GM18868 (cell line): ENCODE measurements around the gene ABHD16B.

Experiments used
- ATAC-seq: cut with Tn5 transposase; IDR thresholded peaks from one replicate; pipeline ENCODE4 v1.9.1; 2021; ENCODE audit warnings: mild to moderate bottlenecking, moderate library complexity; ENCODE audit not compliant: unreplicated experiment

Gene ABHD16B

GRCh38 chr20:63861365-63861934, at the start of gene ABHD16B:
Gene ABHD16B (plus strand): TSS chr20:63861498. CDS start chr20:63861541, 43 bp downstream.
- ATAC-seq = no peak

- no peak for ATAC-seq
Observed at GRCh38 chr20:63814891-63815614, 46.2 kb upstream of the ABHD16B start.

- ATAC-seq = no peak
Observed at GRCh38 chr20:63815615-63816253, 45.6 kb upstream of the ABHD16B start.

- no peak for ATAC-seq
Observed at GRCh38 chr20:63819224-63819921, 41.9 kb upstream of the ABHD16B start.

GRCh38 chr20:63821811-63822210, 39.5 kb upstream of the ABHD16B start:
- no peak for ATAC-seq

- ATAC-seq = no peak
Observed at GRCh38 chr20:63822276-63822696, 39.0 kb upstream of the ABHD16B start.

- no peak for ATAC-seq
Observed at GRCh38 chr20:63823691-63824311, 37.5 kb upstream of the ABHD16B start.

- no peak for ATAC-seq
Observed at GRCh38 chr20:63825331-63826118, 35.8 kb upstream of the ABHD16B start.

- no peak for ATAC-seq
Observed at GRCh38 chr20:63826753-63827152, 34.5 kb upstream of the ABHD16B start.

GRCh38 chr20:63828124-63828523, 33.2 kb upstream of the ABHD16B start:
- ATAC-seq = no peak

- ATAC-seq = no peak
Observed at GRCh38 chr20:63828545-63828944, 32.8 kb upstream of the ABHD16B start.

- no peak for ATAC-seq
Observed at GRCh38 chr20:63828951-63829350, 32.3 kb upstream of the ABHD16B start.

- no peak for ATAC-seq
Observed at GRCh38 chr20:63829603-63829944, 31.7 kb upstream of the ABHD16B start.

GRCh38 chr20:63829945-63830835, 31.1 kb upstream of the ABHD16B start:
- ATAC-seq = no peak

GRCh38 chr20:63830841-63831588, 30.3 kb upstream of the ABHD16B start, which contains the start of gene ZBTB46:
Gene ZBTB46 (minus strand): TSS chr20:63831264. CDS start chr20:63790757, 40,507 bp downstream.
- peak; percentile 57 for ATAC-seq

- no peak for ATAC-seq
Observed at GRCh38 chr20:63831646-63831992, 29.7 kb upstream of the ABHD16B start.

- ATAC-seq = no peak
Observed at GRCh38 chr20:63831993-63832686, 29.2 kb upstream of the ABHD16B start.
